ENCODE measurements around the gene ABI3BP.
A peak's percentile ranks its signal among the peaks of the same experiment; 100 is the strongest.
"Not testable (repeated sequence)": the region's sequence is repeated elsewhere in the genome, so short reads cannot be mapped to it uniquely, and the experiment has no call there.

The ABI3BP gene

GRCh38 chr3:100993309-100993708 lies at the start of gene ABI3BP:
ABI3BP (minus strand) TSS chr3:100993421; CDS start chr3:100993384, 37 bp downstream.
- peak; percentile 83 for DNase-seq

GRCh38 chr3:101039285-101039684 lies 46.1 kb upstream of the ABI3BP start:
- no peak for DNase-seq

DNA sequence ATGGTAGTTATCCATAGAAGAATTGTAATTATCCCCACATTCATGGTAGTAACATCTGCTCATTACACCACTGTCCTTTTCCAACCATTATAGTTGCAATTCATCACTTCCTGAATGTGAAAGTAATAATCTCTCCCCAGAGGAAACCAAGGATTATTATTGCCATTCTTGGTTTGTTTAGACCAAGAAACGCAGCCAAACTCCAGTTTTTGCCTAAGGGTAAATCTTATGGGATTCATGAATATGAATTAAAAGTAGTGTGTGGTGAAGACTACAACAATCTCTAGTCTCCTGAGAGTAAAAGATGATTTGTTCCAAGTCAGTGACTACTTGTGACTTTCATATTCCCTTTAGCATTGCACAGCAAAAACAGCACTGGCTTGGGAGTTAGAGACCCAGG lies 45.7 kb upstream of the ABI3BP start:
- no peak for DNase-seq

GRCh38 chr3:101038393-101038792 lies 45.2 kb upstream of the ABI3BP start:
- DNase-seq, result no peak

DNA sequence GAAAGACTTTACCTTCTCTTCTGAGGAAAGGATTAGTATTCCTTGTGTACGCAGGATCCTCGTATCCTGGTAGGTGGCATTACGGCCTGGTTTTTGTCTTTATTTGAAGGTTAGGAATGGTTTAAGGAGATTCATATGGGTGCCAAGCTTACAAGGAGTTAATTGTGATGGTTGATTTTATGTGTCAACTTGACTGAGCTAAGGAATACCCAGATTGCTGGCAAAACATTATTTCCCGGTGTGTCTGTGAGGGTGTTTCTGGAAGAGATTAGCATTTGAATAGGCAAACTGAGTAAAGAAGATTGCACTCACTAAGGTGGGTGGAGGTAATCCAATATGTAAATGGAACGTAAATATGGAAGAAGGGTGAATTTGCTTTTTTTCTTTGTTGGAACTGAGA lies 44.4 kb upstream of the ABI3BP start:
- DNase-seq, result no peak

DNA sequence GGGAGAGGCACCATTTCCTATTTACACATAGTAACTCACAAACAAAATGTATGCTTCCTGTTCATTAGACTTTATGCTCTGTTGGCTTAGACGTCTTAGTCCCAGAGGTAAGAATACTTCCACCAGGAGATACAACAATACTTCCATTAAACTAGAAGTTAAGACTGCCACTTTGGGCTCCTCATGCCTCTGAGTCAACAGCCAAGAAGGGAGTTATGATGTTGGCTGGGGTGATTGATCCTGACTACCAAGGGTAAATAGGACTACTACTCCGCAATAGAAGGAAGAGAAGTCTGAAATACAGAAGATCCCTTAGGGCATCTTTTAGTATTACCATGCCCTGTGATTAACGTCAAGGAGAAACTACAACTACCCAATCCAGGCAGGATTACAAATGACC lies 43.5 kb upstream of the ABI3BP start:
- DNase-seq, result no peak

DNA sequence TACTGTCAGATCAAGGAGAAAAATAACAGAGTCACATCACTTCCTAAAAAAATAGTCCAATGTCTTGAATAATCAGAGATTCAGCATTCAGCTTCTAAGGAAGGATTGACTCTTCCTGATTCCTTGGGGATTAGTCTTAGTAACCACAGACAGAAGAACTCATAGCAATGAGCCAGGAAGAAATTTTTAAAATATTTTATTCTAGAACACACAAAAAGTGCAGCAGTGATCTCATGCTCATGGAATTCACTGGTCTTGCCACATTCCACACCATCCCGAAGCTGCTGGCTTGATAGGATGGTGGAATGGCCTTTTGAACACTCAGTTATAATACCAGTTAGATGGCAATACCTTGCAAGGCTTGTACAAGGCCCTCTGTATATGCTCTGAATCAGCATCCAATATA lies 43.0 kb upstream of the ABI3BP start:
- DNase-seq, result no peak

- no peak for DNase-seq
Measured at GRCh38 chr3:101027286-101027685, 34.1 kb upstream of the ABI3BP start.

DNA sequence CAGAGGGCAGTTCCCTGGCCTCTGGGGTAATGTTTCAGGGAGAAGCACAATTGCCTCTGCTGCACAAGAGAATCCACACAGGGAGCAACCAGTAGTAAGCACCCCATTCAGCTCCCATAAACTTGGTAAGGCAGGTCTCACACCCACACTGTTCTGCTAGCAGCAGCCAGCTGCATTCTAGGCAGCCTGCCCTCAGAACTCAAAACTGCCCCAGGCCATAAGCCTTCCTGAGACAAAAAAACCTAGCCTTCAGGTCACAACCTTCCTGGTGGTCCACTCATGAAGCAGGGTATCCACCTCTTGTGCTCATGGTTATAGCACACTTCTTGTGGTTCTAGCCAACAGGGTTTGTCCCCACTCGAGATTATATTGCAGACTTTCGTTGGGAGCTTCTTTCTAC lies 33.7 kb upstream of the ABI3BP start:
- no peak for DNase-seq

- no peak for DNase-seq
Measured at GRCh38 chr3:101026244-101026643, 33.0 kb upstream of the ABI3BP start.

DNA sequence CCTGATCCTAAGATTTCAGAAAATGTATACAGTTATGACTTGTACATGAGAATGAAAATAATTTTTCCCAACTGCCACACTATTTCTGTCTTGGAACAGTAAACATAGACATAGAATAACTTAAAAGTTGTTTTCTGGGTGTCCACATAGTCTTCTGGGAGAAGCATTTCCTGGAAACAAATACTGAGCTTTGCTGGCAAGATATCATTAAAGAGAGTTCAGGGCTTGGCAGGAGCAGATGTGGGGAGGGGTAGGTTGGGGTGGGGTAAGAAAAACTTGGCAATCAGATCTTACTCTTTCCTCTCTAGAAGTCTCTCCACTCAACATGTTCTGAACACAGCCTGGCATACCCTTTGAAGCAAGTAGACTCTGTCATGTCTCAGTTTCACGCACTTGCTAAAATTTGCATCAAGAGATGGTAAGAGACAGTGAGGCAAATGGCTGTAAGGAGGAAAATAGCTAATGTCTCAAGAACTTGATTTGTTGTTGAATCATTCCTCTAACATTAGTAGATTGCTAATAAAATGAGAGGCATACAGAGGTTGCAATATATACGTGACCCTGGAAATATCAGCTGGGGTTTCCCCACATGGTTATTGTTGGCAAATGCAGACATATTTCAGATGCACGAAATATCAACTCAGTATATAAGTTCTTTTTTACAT lies 27.3 kb upstream of the ABI3BP start:
- DNase-seq, result no peak

DNA sequence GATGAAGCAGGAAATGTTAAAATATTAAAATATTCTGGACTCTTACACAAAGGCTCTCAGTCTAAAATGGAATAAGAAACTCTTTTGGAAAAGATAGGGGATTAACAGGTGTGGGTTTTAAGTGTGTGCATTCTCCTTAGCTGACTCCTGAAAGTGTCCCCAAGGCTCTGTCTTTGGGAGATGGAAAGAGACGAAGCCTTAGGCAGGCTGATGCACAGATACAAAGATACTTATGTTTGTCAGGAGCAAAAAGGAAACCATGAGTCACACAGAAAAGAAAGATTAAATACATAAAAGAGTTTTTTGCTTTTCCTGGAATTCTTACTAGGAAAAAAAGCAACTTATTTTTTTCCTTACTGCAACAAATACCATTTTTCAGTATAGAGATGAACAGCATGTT lies 23.8 kb upstream of the ABI3BP start:
- DNase-seq, result no peak

DNA sequence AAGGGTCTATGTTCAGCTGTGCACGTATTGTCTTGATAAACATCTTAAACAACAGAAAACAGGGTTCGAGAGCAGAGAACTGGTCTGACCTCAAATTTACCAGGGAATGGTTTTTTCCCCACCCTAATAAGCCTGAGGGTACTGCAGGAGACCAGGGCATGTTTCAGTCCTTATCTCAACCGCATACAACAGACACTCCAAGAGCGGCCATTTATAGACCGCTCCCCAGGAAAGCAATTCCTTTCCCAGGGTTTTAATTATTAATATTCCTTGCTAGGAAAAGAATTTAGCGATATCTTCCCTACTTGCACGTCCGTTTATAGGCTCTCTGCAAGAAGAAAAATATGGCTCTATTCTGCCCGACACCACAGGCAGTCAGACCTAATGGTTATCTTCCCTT lies 19.1 kb upstream of the ABI3BP start:
- DNase-seq, result not testable (repeated sequence)

- no peak for DNase-seq
Measured at GRCh38 chr3:101011136-101011535, 17.9 kb upstream of the ABI3BP start.

- no peak for DNase-seq
Measured at GRCh38 chr3:101010296-101010695, 17.1 kb upstream of the ABI3BP start.

GRCh38 chr3:101009386-101009785 lies 16.2 kb upstream of the ABI3BP start:
- no peak for DNase-seq

DNA sequence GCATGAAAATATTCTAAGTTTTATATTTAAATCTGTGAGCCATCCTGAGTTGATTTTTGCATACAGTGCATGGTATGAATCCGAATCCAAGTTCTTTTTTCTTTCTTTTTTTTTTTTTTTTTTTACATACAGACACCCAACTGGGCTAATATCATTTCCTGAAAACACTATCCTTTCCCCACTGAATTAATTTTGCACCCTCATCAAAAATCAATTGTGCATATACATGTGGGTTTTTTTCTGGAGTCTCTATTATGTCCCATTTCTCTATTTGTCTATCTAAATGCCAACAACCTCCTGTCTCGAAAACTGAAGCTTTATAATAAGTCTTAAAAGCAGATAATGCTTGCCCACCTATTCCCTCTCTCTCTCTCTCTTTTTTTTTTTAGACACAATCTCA lies 5.9 kb upstream of the ABI3BP start:
- DNase-seq, result no peak

DNA sequence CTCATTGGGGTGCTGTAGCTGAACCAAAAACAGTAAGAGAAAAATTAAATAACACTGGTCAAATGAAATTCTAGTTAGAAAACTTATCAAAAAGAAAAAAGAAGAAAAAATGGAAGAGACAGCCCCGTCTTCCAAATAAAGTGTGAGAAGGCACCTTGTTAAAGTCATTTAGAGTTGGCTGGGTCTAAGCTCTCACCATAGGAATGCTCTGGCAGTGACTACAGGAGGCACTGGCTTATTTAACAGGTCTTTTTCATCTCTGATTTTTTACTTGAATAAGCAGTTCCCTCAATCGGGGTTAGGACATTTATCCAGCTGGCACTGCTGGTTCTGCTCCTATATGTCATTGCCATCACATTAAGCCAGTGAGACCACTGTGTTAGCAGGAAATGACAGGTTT lies 1.6 kb upstream of the ABI3BP start:
- DNase-seq, result no peak

GRCh38 chr3:100994187-100994586 lies 966 bp upstream of the ABI3BP start:
- no peak for DNase-seq

DNA sequence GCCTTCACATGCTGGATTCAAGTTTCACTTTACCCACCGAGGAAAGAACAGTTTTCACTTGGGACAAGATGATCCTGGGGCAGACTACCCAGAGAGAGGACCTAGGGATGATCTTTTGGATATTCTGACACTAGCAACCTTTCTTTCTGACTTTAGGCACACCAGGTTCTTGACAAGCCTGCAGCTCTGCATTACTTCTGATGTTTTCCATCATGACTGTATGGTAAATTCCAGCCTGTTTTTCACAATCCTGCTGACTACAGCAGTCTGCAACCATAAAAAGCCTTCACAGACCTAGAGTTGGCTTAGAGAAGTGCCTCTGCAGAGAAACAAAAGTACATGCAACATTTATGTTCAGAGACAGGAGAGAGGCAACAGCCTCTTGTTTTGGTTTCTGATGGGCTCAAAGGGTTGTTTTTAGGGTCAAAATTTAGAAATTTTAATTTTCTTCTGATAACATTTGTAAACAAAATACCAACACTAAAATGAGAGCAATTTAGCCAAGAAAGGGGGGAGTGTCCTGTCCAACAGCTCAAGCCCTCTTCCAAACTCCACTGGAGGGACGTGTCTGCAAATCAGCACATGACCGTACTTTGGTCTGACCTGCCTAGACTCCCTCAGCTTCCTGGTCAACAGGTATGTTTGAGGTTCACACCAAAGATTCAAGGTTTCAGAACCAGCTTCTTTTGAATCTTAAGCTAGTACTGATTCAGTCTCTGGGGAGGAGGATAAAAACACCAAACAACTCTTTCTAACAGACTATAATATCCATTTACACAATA lies 799 bp downstream of the ABI3BP start:
- peak; percentile 56 for DNase-seq

GRCh38 chr3:100988080-100988479 lies 5.1 kb downstream of the ABI3BP start:
- DNase-seq, result no peak

DNA sequence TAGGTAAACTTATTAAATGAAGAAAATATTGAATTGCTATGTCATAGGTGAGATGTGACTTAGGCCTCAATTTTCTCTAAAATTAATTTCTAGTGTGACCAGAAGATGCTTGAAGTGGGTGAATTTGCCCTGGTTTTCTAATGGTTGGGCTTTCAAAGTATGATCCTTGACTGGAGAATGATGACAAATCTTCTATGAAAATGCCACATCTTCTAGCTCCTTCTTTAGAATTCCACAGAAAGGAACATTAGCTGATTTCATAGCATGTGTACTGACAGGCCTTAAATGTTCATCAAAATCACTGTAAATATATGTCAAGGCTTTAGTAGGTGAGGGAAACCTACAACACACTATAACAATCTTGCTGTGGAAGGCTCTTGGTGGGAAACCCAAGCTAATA lies 8.9 kb downstream of the ABI3BP start:
- no peak for DNase-seq

- peak; percentile 87 for DNase-seq
Measured at GRCh38 chr3:100982710-100983109, 10.5 kb downstream of the ABI3BP start.

GRCh38 chr3:100981164-100981911 lies 11.9 kb downstream of the ABI3BP start:
- no peak for DNase-seq

All from left hindlimb (tissue), 1 donor.